HUES64 (cell line): ENCODE results near the gene NKAIN2.

Experiments
- H3K27ac ChIP-seq: 2 replicates; pipeline ENCODE4 v1.7.0; 2013; ENCODE audit warnings: low read depth, low read length, inconsistent platforms
- H3K27me3 ChIP-seq: 2 replicates; pipeline ENCODE4 v1.6.1; 2013; ENCODE audit warnings: mild to moderate bottlenecking, low read length; ENCODE audit not compliant: insufficient read depth
- H3K36me3 ChIP-seq: 2 replicates; pipeline ENCODE4 v1.6.1; 2013; ENCODE audit warnings: mild to moderate bottlenecking, low read length; ENCODE audit not compliant: insufficient read depth
- H3K4me1 ChIP-seq: 2 replicates; pipeline ENCODE4 v1.6.1; 2013; ENCODE audit warnings: mild to moderate bottlenecking, low read length, moderate library complexity; ENCODE audit not compliant: insufficient read depth
- H3K4me3 ChIP-seq: 2 replicates; pipeline ENCODE4 v1.5.1; 2013; ENCODE audit warnings: mild to moderate bottlenecking, low read length, moderate library complexity
- H3K9ac ChIP-seq: 2 replicates; pipeline ENCODE4 v1.6.1; 2013; ENCODE audit warnings: mild to moderate bottlenecking, low read depth, low read length
- H3K9me3 ChIP-seq: 2 replicates; pipeline ENCODE4 v1.6.1; 2013; ENCODE audit warnings: low read depth, low read length; ENCODE audit not compliant: insufficient read depth
- WGBS: fragments of 150-250, 120-280 bp; methylation state at CpG from one replicate; pipeline ENCODE4 v1.1.7; 2013; ENCODE audit warnings: missing lambda C conversion rate; 5-methylcytosine and 5-hydroxymethylcytosine counted together

The NKAIN2 gene

GRCh38 chr6:123925350-123925749 lies 121.7 kb downstream of the NKAIN2 start:
- Histone ChIP-seq H3K27ac (no peak overlapping the region), H3K27me3 (peaks cover 10% of the 10 kb centered on the region), H3K9me3 (no peaks in the 10 kb centered on the region), H3K36me3 (no peaks in the 10 kb centered on the region), H3K4me3 (no peak overlapping the region), H3K4me1 (no peaks in the 10 kb centered on the region; the same call in 1 of the 2 replicates), H3K9ac (no peak overlapping the region)
- WGBS: 79% methylated on average over 1 of the region's 1 CpG

GRCh38 chr6:123925842-123926399 lies 122.3 kb downstream of the NKAIN2 start:
- Histone ChIP-seq H3K27me3 (peaks cover 4% of the 10 kb centered on the region), H3K4me1 (no peaks in the 10 kb centered on the region; the same call in 1 of the 2 replicates), H3K9me3 (no peaks in the 10 kb centered on the region), H3K27ac (no peak overlapping the region), H3K36me3 (no peaks in the 10 kb centered on the region), H3K9ac (no peak overlapping the region), H3K4me3 (no peak overlapping the region)
- WGBS: 94% methylated on average over 1 of the region's 1 CpG

- Histone ChIP-seq H3K4me3 (no peak overlapping the region), H3K9me3 (no peaks in the 10 kb centered on the region), H3K9ac (no peak overlapping the region), H3K27ac (no peak overlapping the region), H3K36me3 (no peaks in the 10 kb centered on the region), H3K27me3 (no peaks in the 10 kb centered on the region), H3K4me1 (peaks cover 5% of the 10 kb centered on the region)
- WGBS: 50% methylated on average over 1 of the region's 1 CpG
Observed at GRCh38 chr6:123928529-123928928, 124.9 kb downstream of the NKAIN2 start.

- H3K4me1 ChIP-seq: peaks cover 5% of the 10 kb centered on the region; the same call in 1 of the 2 replicates
- H3K27me3 ChIP-seq: no peaks in the 10 kb centered on the region
- no peaks in the 10 kb centered on the region for H3K9me3 ChIP-seq
- H3K27ac ChIP-seq: no peak overlapping the region
- no peak overlapping the region for H3K4me3 ChIP-seq
- H3K9ac ChIP-seq: no peak overlapping the region
- no peaks in the 10 kb centered on the region for H3K36me3 ChIP-seq
- 60% methylated on average over 3 of the region's 3 CpGs for WGBS
Observed at GRCh38 chr6:123931928-123932327, 128.3 kb downstream of the NKAIN2 start.

GRCh38 chr6:123940551-123940950 lies 136.9 kb downstream of the NKAIN2 start:
- H3K9ac ChIP-seq: no peak overlapping the region
- 100% methylated on average over 1 of the region's 3 CpGs for WGBS
- no peak overlapping the region for H3K4me3 ChIP-seq
- H3K27ac ChIP-seq: no peak overlapping the region
- H3K36me3 ChIP-seq: no peaks in the 10 kb centered on the region
- no peaks in the 10 kb centered on the region for H3K9me3 ChIP-seq
- H3K4me1 ChIP-seq: no peaks in the 10 kb centered on the region
- H3K27me3 ChIP-seq: no peaks in the 10 kb centered on the region

GRCh38 chr6:123941855-123942254 lies 138.2 kb downstream of the NKAIN2 start:
- Histone ChIP-seq H3K27ac (no peak overlapping the region), H3K27me3 (no peaks in the 10 kb centered on the region), H3K9me3 (no peaks in the 10 kb centered on the region), H3K36me3 (no peaks in the 10 kb centered on the region), H3K9ac (no peak overlapping the region), H3K4me3 (no peak overlapping the region), H3K4me1 (peaks cover 4% of the 10 kb centered on the region; the same call in 1 of the 2 replicates)
- whole genome bisulfite sequencing: 83% methylated on average over 1 of the region's 1 CpG

- 80% methylated on average over 1 of the region's 1 CpG for WGBS
- H3K27ac ChIP-seq: no peak overlapping the region
- H3K27me3 ChIP-seq: no peaks in the 10 kb centered on the region
- H3K9ac ChIP-seq: no peak overlapping the region
- H3K4me1 ChIP-seq: peaks cover 4% of the 10 kb centered on the region; the same call in 1 of the 2 replicates
- no peak overlapping the region for H3K4me3 ChIP-seq
- no peaks in the 10 kb centered on the region for H3K9me3 ChIP-seq
- H3K36me3 ChIP-seq: no peaks in the 10 kb centered on the region
Observed at GRCh38 chr6:123945386-123945785, 141.7 kb downstream of the NKAIN2 start.

- no peaks in the 10 kb centered on the region for H3K27me3 ChIP-seq
- WGBS: 95% methylated on average over 4 of the region's 4 CpGs
- H3K9me3 ChIP-seq: no peaks in the 10 kb centered on the region
- H3K36me3 ChIP-seq: no peaks in the 10 kb centered on the region
- no peak overlapping the region for H3K27ac ChIP-seq
- H3K9ac ChIP-seq: no peak overlapping the region
- no peaks in the 10 kb centered on the region for H3K4me1 ChIP-seq
- H3K4me3 ChIP-seq: no peak overlapping the region
Observed at GRCh38 chr6:123953920-123954319, 150.3 kb downstream of the NKAIN2 start.

- 93% methylated on average over 4 of the region's 5 CpGs for WGBS
Observed at GRCh38 chr6:123956492-123957139, 153.0 kb downstream of the NKAIN2 start.

GRCh38 chr6:123962508-123962907 lies 158.8 kb downstream of the NKAIN2 start:
- Histone ChIP-seq H3K4me3 (no peak overlapping the region), H3K36me3 (no peaks in the 10 kb centered on the region), H3K9ac (no peak overlapping the region), H3K9me3 (no peaks in the 10 kb centered on the region), H3K27ac (no peak overlapping the region), H3K4me1 (peaks cover 7% of the 10 kb centered on the region; the same call in 1 of the 2 replicates), H3K27me3 (no peaks in the 10 kb centered on the region)
- WGBS: 96% methylated on average over 11 of the region's 11 CpGs

More at GRCh38 chr6:123956492-123957139, 153.0 kb downstream of the NKAIN2 start:
- H3K4me1 ChIP-seq: no peaks in the 10 kb centered on the region
- no peaks in the 10 kb centered on the region for H3K9me3 ChIP-seq
- no peak overlapping the region for H3K9ac ChIP-seq
- H3K36me3 ChIP-seq: no peaks in the 10 kb centered on the region
- H3K27ac ChIP-seq: no peak overlapping the region
- no peaks in the 10 kb centered on the region for H3K27me3 ChIP-seq
- no peak overlapping the region for H3K4me3 ChIP-seq

- Histone ChIP-seq H3K9ac (no peak overlapping the region), H3K27me3 (no peaks in the 10 kb centered on the region), H3K36me3 (no peaks in the 10 kb centered on the region), H3K4me1 (peaks cover 7% of the 10 kb centered on the region; the same call in 1 of the 2 replicates), H3K27ac (no peak overlapping the region), H3K4me3 (no peak overlapping the region), H3K9me3 (no peaks in the 10 kb centered on the region)
- 58% methylated on average over 4 of the region's 4 CpGs for WGBS
Observed at GRCh38 chr6:123965894-123966293, 162.2 kb downstream of the NKAIN2 start.
